ENCODE results near the gene TXNRD3.

The TXNRD3 gene

DNA sequence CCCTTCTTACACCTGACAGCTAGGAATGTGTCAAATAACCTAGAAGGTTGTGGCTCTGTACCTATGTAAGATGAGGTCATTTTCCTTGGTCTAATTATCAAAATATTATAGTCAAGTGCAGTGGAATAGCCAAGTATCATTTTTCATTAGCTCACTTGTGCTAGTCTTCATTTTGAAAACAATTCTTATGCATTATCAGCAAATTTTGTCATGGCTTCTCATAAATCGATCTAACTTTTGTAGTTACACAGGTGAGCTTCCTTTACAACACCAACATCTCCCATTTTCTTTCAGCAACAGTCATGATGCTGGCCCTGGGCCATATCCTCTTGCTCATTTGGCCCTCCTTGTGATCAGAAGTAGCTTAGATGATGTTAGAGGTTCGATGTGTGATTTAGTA lies 10.3 kb downstream of the TXNRD3 start:
- H3K36me3 ChIP-seq (ENCODE audit: control insufficient read depth, low read length): no peaks in the 10 kb centered on the region
- no peaks in the 10 kb centered on the region for H3K9me3 ChIP-seq (ENCODE audit: control insufficient read depth, insufficient read depth, low read length)
- H3K27me3 ChIP-seq (ENCODE audit: control insufficient read depth, low read length): peaks cover 17% of the 10 kb centered on the region
- no peak for TF ChIP-seq EZH2phosphoT487 (IDR thresholded peaks at IDR 0.05; ENCODE audit: borderline replicate concordance, low read length)
- TF ChIP-seq, protein P1, sequence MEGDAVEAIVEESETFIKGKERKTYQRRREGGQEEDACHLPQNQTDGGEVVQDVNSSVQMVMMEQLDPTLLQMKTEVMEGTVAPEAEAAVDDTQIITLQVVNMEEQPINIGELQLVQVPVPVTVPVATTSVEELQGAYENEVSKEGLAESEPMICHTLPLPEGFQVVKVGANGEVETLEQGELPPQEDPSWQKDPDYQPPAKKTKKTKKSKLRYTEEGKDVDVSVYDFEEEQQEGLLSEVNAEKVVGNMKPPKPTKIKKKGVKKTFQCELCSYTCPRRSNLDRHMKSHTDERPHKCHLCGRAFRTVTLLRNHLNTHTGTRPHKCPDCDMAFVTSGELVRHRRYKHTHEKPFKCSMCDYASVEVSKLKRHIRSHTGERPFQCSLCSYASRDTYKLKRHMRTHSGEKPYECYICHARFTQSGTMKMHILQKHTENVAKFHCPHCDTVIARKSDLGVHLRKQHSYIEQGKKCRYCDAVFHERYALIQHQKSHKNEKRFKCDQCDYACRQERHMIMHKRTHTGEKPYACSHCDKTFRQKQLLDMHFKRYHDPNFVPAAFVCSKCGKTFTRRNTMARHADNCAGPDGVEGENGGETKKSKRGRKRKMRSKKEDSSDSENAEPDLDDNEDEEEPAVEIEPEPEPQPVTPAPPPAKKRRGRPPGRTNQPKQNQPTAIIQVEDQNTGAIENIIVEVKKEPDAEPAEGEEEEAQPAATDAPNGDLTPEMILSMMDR (IDR thresholded peaks at IDR 0.05; ENCODE audit: low read depth, low read length, poor library complexity, severe bottlenecking): no peak
- H3K4me1 ChIP-seq (ENCODE audit: control insufficient read depth, low read length): no peaks in the 10 kb centered on the region
- no peak overlapping the region for H3K4me3 ChIP-seq (ENCODE audit: low read length)
- no peak overlapping the region for H3K27ac ChIP-seq (ENCODE audit: low read depth, low read length)
- H3K4me2 ChIP-seq (ENCODE audit: low read length): no peak overlapping the region
- H3K9me2 ChIP-seq (replicated peaks; ENCODE audit: control insufficient read depth, low read length): no peaks in the 10 kb centered on the region
- no peaks in the 10 kb centered on the region for H3K79me2 ChIP-seq (ENCODE audit: control insufficient read depth, low read length)
- no peaks in the 10 kb centered on the region for H4K20me1 ChIP-seq (ENCODE audit: control insufficient read depth, insufficient read depth, low read depth, low read length)
- H3F3A ChIP-seq (ENCODE audit: control insufficient read depth, insufficient read depth): no peaks in the 10 kb centered on the region

DNA sequence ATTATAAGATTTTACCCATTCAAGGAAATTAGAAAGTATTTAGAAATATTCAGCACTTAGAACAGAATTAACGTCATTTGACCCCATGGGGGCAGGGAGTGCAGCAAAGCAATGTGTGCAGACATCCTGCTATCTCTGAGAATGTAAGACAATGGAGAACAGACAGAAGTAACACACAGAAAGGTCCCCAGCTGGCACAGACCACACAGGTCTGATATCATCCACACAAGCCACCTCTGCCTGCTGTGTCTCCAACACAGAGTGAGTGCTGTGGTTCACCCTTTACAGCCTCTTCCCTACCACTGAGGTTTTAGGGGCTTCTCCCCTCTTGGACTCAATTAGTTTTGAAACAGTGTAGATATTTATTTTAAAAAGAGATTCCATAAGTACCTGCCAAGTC lies 16.1 kb downstream of the TXNRD3 start:
- H3K4me3 ChIP-seq (ENCODE audit: low read length): no peak overlapping the region
- TF ChIP-seq EZH2phosphoT487 (IDR thresholded peaks at IDR 0.05; ENCODE audit: borderline replicate concordance, low read length): no peak
- TF ChIP-seq, protein P1 (IDR thresholded peaks at IDR 0.05; ENCODE audit: low read depth, low read length, poor library complexity, severe bottlenecking): no peak
- H3K79me2 ChIP-seq (ENCODE audit: control insufficient read depth, low read length): no peaks in the 10 kb centered on the region
- no peaks in the 10 kb centered on the region for H3K36me3 ChIP-seq (ENCODE audit: control insufficient read depth, low read length)
- no peaks in the 10 kb centered on the region for H3K9me2 ChIP-seq (replicated peaks; ENCODE audit: control insufficient read depth, low read length)
- no peaks in the 10 kb centered on the region for H3F3A ChIP-seq (ENCODE audit: control insufficient read depth, insufficient read depth)
- no peak overlapping the region for H3K4me2 ChIP-seq (ENCODE audit: low read length)
- no peaks in the 10 kb centered on the region for H3K4me1 ChIP-seq (ENCODE audit: control insufficient read depth, low read length)
- no peaks in the 10 kb centered on the region for H3K9me3 ChIP-seq (ENCODE audit: control insufficient read depth, insufficient read depth, low read length)
- H3K27ac ChIP-seq (ENCODE audit: low read depth, low read length): no peak overlapping the region
- H4K20me1 ChIP-seq (ENCODE audit: control insufficient read depth, insufficient read depth, low read depth, low read length): no peaks in the 10 kb centered on the region
- peaks cover 12% of the 10 kb centered on the region; the same call in 1 of the 2 replicates for H3K27me3 ChIP-seq (ENCODE audit: control insufficient read depth, low read length)

GRCh38 chr3:126636436-126636835 lies 18.5 kb downstream of the TXNRD3 start:
- H3F3A ChIP-seq (ENCODE audit: control insufficient read depth, insufficient read depth): no peaks in the 10 kb centered on the region
- 0 out of 2 replicates have a peak, but pooled peaks cover 10% of the 10 kb centered on the region for H3K27me3 ChIP-seq (ENCODE audit: control insufficient read depth, low read length)
- H3K4me1 ChIP-seq (ENCODE audit: control insufficient read depth, low read length): no peaks in the 10 kb centered on the region
- H4K20me1 ChIP-seq (ENCODE audit: control insufficient read depth, insufficient read depth, low read depth, low read length): no peaks in the 10 kb centered on the region
- H3K9me3 ChIP-seq (ENCODE audit: control insufficient read depth, insufficient read depth, low read length): no peaks in the 10 kb centered on the region
- H3K27ac ChIP-seq (ENCODE audit: low read depth, low read length): no peak overlapping the region
- TF ChIP-seq, protein P1 (IDR thresholded peaks at IDR 0.05; ENCODE audit: low read depth, low read length, poor library complexity, severe bottlenecking): no peak
- no peak for TF ChIP-seq EZH2phosphoT487 (IDR thresholded peaks at IDR 0.05; ENCODE audit: borderline replicate concordance, low read length)
- no peaks in the 10 kb centered on the region for H3K36me3 ChIP-seq (ENCODE audit: control insufficient read depth, low read length)
- H3K4me2 ChIP-seq (ENCODE audit: low read length): no peak overlapping the region
- no peaks in the 10 kb centered on the region for H3K79me2 ChIP-seq (ENCODE audit: control insufficient read depth, low read length)
- H3K4me3 ChIP-seq (ENCODE audit: low read length): no peak overlapping the region
- no peaks in the 10 kb centered on the region for H3K9me2 ChIP-seq (replicated peaks; ENCODE audit: control insufficient read depth, low read length)

Measured in DOHH2 (cell line).